OCI-LY7 (cell line): ENCODE measurements around the gene CABP7. TPM values are rescaled to one million over a fixed set of nuclear protein-coding genes. Genes with fewer than 3 reads are reported as not detected.

Experiments
- Bru-seq: library from RNA; stranded (reverse); fragments of 400-500 nt; gene quantifications from one replicate; lab custom pipeline; 2021; lab: Mats Ljungman, UMichigan
- BruChase-seq, 2 experiments: library from RNA; stranded (reverse); fragments of 400-500 nt; gene quantifications; one replicate each; lab custom pipeline; 2021; lab: Mats Ljungman, UMichigan
- BruUV-seq: library from RNA; stranded (reverse); fragments of 400-500 nt; replicated peaks from 2 replicates; lab custom pipeline; 2021; lab: Mats Ljungman, UMichigan
- CTCF ChIA-PET: fragments of 300-600 bp; sonication (Branson Sonifier 250); formaldehyde crosslinking; loops from one replicate; lab custom pipeline; 2022; ENCODE audit warnings: antibody characterized with exemption; ENCODE audit not compliant: unreplicated experiment; lab: Charles Lee
- POLR2A ChIA-PET: fragments of 300-600 bp; sonication (Branson Sonifier 250); formaldehyde crosslinking; loops from one replicate; lab custom pipeline; 2022; ENCODE audit warnings: antibody characterized with exemption; lab: Charles Lee
- DNase-seq: peaks from one replicate; pipeline ENCODE4 v3.0.0-alpha.2; 2015; ENCODE audit warnings: low spot score
- H2AFZ ChIP-seq: fragments of 200-600 bp; sonication (generic), shearing (Covaris generic); 2 replicates; pipeline ENCODE4 v1.6.1; 2014; ENCODE audit warnings: mild to moderate bottlenecking, antibody characterized with exemption, low read length, moderate library complexity
- H3K27ac ChIP-seq: fragments of 200-600 bp; sonication (generic); 2 replicates; pipeline ENCODE4 v1.5.1; 2014; ENCODE audit warnings: mixed run types, low read depth, mild to moderate bottlenecking, moderate library complexity, low read length, inconsistent platforms; ENCODE audit not compliant: poor library complexity, severe bottlenecking
- H3K36me3 ChIP-seq: fragments of 200-600 bp; sonication (generic); 2 replicates; pipeline ENCODE4 v1.6.1; 2014; ENCODE audit warnings: mild to moderate bottlenecking, antibody characterized with exemption, low read length, moderate library complexity, mixed read lengths; ENCODE audit not compliant: insufficient read depth
- H3K4me1 ChIP-seq: fragments of 200-600 bp; sonication (generic); 2 replicates; pipeline ENCODE4 v1.5.1; 2014; ENCODE audit warnings: mild to moderate bottlenecking, low read length; ENCODE audit not compliant: insufficient read depth, poor library complexity, severe bottlenecking
- H3K4me2 ChIP-seq: fragments of 200-600 bp; sonication (generic); 2 replicates; pipeline ENCODE4 v1.6.1; 2014; ENCODE audit warnings: mild to moderate bottlenecking, low read length
- H3K4me3 ChIP-seq: fragments of 200-600 bp; sonication (generic); 2 replicates; pipeline ENCODE4 v1.5.1; 2014; ENCODE audit warnings: mild to moderate bottlenecking, low read depth, low read length; ENCODE audit not compliant: poor library complexity, severe bottlenecking
- H3K79me2 ChIP-seq: fragments of 200-600 bp; sonication (generic); 2 replicates; pipeline ENCODE4 v1.6.1; 2016; ENCODE audit warnings: low read depth, mild to moderate bottlenecking, low read length, moderate library complexity, mixed read lengths; ENCODE audit not compliant: insufficient read depth
- H3K9me2 ChIP-seq: fragments of 200-600 bp; sonication (generic); 2 replicates; pipeline ENCODE4 v1.6.1; 2016; ENCODE audit warnings: mild to moderate bottlenecking, low read length, mixed read lengths; ENCODE audit not compliant: insufficient read depth
- H3K9me3 ChIP-seq: fragments of 200-600 bp; sonication (generic); 2 replicates; pipeline ENCODE4 v1.6.1; 2014; ENCODE audit warnings: mild to moderate bottlenecking, mixed run types, low read length, mixed read lengths
- H4K20me1 ChIP-seq: fragments of 200-600 bp; sonication (generic); 2 replicates; pipeline ENCODE4 v1.6.1; 2014; ENCODE audit warnings: mild to moderate bottlenecking, antibody characterized with exemption, low read length, moderate library complexity, mixed read lengths; ENCODE audit not compliant: insufficient read depth
- EZH2phosphoT487 ChIP-seq: fragments of 200-600 bp; sonication (generic); IDR thresholded peaks from 2 replicates; pipeline ENCODE4 v1.6.1; 2018; ENCODE audit warnings: low read depth, borderline replicate concordance, mild to moderate bottlenecking, mixed run types, antibody characterized with exemption, low read length, moderate library complexity, mixed read lengths
- intact Hi-C: fragments of 100-400 bp; cut with micrococcal nuclease; formaldehyde crosslinking; loops from one replicate; pipeline ENCODE4 v1.10.0; 2022; ENCODE audit not compliant: unreplicated experiment
- long read RNA-seq: library from polyadenylated mRNA; stranded (forward); transcript quantifications from one replicate; pipeline ENCODE4 v2.0.0, GENCODE V29; 2022
- total RNA-seq, 2 experiments: library from RNA; depleted of rRNA in 1 of 2; stranded (reverse); fragments of >200 nt in 1 of 2; shearing (Covaris generic) in 1 of 2; gene quantifications; 2 replicates each; pipeline ENCODE4 v1.2.3, GENCODE V29; 2014 to 2022
- TF ChIP-seq, protein P1 (sequence below): fragments of 200-600 bp; sonication (generic); conservative IDR thresholded peaks from 2 replicates; pipeline ENCODE4 v1.5.1; 2014; ENCODE audit warnings: mild to moderate bottlenecking, antibody characterized with exemption, low read length, moderate library complexity, mixed read lengths

Gene CABP7
- total RNA-seq (2014; rRNA removed; shearing (Covaris generic)): 0.06 and 0.23 TPM in 2 replicates
- 0.18 TPM in 1 of 2 replicates, not detected in the other for total RNA-seq (2022)
- Bru-seq, nascent RNA: percentile 20 among the genes with signal in this experiment
- BruChase-seq, experiment 1, labeled RNA remaining after a 6-hour chase: not detected
- BruChase-seq, experiment 2, labeled RNA remaining after a 2-hour chase: percentile 15 among the genes with signal in this experiment
- long read RNA-seq, partial matches to known transcripts: 0 of 4 reads
- long read RNA-seq, other reads (novel, unspliced or antisense): 4 of 4 reads

DNA sequence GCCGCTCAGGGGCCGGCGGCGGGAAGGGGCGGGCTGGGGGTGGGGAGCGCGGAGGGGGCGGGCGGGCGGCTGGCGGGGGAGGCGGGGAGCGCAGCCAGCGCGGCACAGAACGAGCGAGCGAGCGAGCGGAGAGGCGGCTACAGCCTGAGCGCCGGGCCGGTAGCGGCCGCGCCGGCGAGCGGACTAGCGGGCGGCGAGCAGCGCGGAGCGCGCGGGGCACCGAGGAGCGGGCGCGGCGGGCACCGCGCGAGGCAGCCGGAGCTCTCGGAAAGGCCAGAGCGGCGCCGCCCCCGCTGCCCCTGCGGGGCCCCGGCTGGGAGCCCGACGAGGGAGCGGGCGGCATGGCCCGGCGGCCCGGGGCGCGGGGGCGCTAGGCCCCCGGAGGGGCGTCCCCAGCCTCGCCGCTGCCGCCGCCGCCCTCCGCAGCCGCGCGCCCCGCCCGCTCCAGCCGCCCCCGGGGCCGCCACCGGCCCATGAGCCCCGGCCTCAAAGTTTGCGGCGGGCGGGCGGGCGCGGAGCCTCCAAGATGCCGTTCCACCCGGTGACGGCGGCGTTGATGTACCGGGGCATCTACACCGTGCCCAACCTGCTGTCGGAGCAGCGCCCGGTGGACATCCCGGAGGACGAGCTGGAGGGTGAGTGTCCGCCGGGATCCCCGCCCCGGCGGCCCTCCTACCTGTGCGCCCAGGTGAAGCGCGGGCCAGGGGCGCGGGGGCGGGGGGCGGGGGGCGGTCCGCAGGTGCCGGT lies at the start of gene CABP7:
Gene CABP7 (plus strand): TSS at position 105 of the 747 bp plus-strand sequence. CDS start 422 bp downstream, at position 527.
- DNase-seq: no peak
- H3K36me3 ChIP-seq: no peaks in the 10 kb centered on the region
- POLR2A ChIA-PET: no interaction called here
- no peak within 1 kb of the TSS for H2AFZ ChIP-seq
- H4K20me1 ChIP-seq: no peaks in the 10 kb centered on the region
- H3K4me1 ChIP-seq: no peaks in the 10 kb centered on the region
- H3K4me3 ChIP-seq: no peak within 1 kb of the TSS
- TF ChIP-seq, protein P1, sequence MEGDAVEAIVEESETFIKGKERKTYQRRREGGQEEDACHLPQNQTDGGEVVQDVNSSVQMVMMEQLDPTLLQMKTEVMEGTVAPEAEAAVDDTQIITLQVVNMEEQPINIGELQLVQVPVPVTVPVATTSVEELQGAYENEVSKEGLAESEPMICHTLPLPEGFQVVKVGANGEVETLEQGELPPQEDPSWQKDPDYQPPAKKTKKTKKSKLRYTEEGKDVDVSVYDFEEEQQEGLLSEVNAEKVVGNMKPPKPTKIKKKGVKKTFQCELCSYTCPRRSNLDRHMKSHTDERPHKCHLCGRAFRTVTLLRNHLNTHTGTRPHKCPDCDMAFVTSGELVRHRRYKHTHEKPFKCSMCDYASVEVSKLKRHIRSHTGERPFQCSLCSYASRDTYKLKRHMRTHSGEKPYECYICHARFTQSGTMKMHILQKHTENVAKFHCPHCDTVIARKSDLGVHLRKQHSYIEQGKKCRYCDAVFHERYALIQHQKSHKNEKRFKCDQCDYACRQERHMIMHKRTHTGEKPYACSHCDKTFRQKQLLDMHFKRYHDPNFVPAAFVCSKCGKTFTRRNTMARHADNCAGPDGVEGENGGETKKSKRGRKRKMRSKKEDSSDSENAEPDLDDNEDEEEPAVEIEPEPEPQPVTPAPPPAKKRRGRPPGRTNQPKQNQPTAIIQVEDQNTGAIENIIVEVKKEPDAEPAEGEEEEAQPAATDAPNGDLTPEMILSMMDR: no peak
- TF ChIP-seq EZH2phosphoT487: no peak
- no peaks in the 10 kb centered on the region for H3K79me2 ChIP-seq
- H3K4me2 ChIP-seq: no peak within 1 kb of the TSS
- no peaks in the 10 kb centered on the region for H3K9me2 ChIP-seq
- CTCF ChIA-PET: no interaction called here
- H3K9me3 ChIP-seq: no peaks in the 10 kb centered on the region
- intact Hi-C loops: no loop called here
- H3K27ac ChIP-seq: no peak within 1 kb of the TSS
- no TSS peak for BruUV-seq

GRCh38 chr22:29670626-29671025 lies 49.2 kb upstream of the CABP7 start:
- Histone ChIP-seq H2AFZ (no peak overlapping the region), H3K9me2 (no peaks in the 10 kb centered on the region), H3K27ac (no peak overlapping the region), H3K4me1 (no peaks in the 10 kb centered on the region), H3K36me3 (peaks cover 51% of the 10 kb centered on the region; the same call in 1 of the 2 replicates), H3K4me2 (no peak overlapping the region), H3K4me3 (no peak overlapping the region), H3K9me3 (no peaks in the 10 kb centered on the region), H3K79me2 (no peaks in the 10 kb centered on the region), H4K20me1 (no peaks in the 10 kb centered on the region)
- intact Hi-C loops: no loop called here
- no peak for TF ChIP-seq EZH2phosphoT487
- TF ChIP-seq, protein P1: no peak
- no TSS peak for BruUV-seq
- DNase-seq: no peak
- ChIA-PET CTCF (no interaction called here), POLR2A (interaction anchor here (0.5 kb wide), 1 partner anchor 89 kb away, joined by 4 read pairs; no protein-coding TSS in a partner anchor)
